GM12878 (cell line): ENCODE measurements around the gene KANSL3. TPM values are rescaled to one million over a fixed set of nuclear protein-coding genes. Genes with fewer than 3 reads are reported as not detected.

Source experiments
- ATAC-seq: fragments of 200-7000 bp; cut with Tn5 transposase; 3 replicates; pipeline ENCODE4 v1.9.1; 2020; ENCODE audit warnings: mild to moderate bottlenecking, moderate library complexity
- BruUV-seq: library from RNA; stranded (reverse); fragments of 400-500 nt; replicated peaks from 2 replicates; lab custom pipeline; 2021; lab: Mats Ljungman, UMichigan
- CTCF ChIA-PET: fragments of 300-600 bp; sonication (Branson Sonifier 250); formaldehyde crosslinking; extraction: SDS; loops from one replicate; lab custom pipeline; 2021; ENCODE audit warnings: inconsistent platforms; lab: Yijun Ruan, JAX
- POLR2A ChIA-PET: fragments of 350-600 bp; formaldehyde crosslinking; extraction: SDS; loops from one replicate; lab custom pipeline; 2021; ENCODE audit warnings: inconsistent platforms; lab: Charles Lee
- RAD21 ChIA-PET: fragments of 300-600 bp; sonication (Branson Sonifier 250); formaldehyde crosslinking; loops from one replicate; lab custom pipeline; 2023; ENCODE audit warnings: antibody characterized with exemption; ENCODE audit not compliant: unreplicated experiment; lab: Charles Lee
- SMC1A ChIA-PET: fragments of 300-600 bp; sonication (Branson Sonifier 250); formaldehyde crosslinking; loops from one replicate; lab custom pipeline; 2023; ENCODE audit not compliant: unreplicated experiment, uncharacterized antibody; lab: Charles Lee
- DNase-seq: peaks from one replicate; pipeline ENCODE4 v3.0.0-alpha.2; 2011; ENCODE audit warnings: low read depth, low spot score
- FAIRE-seq: peaks from 3 replicates; lab custom pipeline; 2011; peaks lifted over from hg19 to GRCh38; lab: Jason Lieb, UNC
- H2AFZ ChIP-seq: 2 replicates; pipeline ENCODE4 v1.6.0; 2011; ENCODE audit warnings: low read depth, low read length, control low read depth; ENCODE audit not compliant: control insufficient read depth
- H3K27ac ChIP-seq: 2 replicates; pipeline ENCODE4 v1.5.1; 2011; ENCODE audit warnings: control low read depth; ENCODE audit not compliant: control insufficient read depth, insufficient read depth
- H3K27me3 ChIP-seq, 2 experiments: replicated peaks in 1 of 2; 2 replicates each; pipeline versions ENCODE4 v1.6.0 to v1.6.1; 2011; ENCODE audit warnings: low read length in 1 of 2; ENCODE audit not compliant: control insufficient read depth in 2 of 2, insufficient read depth in 2 of 2
- H3K36me3 ChIP-seq, 2 experiments: 2 replicates each; pipeline ENCODE4 v1.5.1; 2011; ENCODE audit warnings: low read length in 1 of 2; ENCODE audit not compliant: control insufficient read depth in 2 of 2, insufficient read depth in 2 of 2
- H3K4me1 ChIP-seq: 2 replicates; pipeline ENCODE4 v1.6.1; 2011; ENCODE audit warnings: mild to moderate bottlenecking, low read length, moderate library complexity, mixed read lengths; ENCODE audit not compliant: control insufficient read depth, insufficient read depth
- H3K4me2 ChIP-seq: 2 replicates; pipeline ENCODE4 v1.6.0; 2011; ENCODE audit warnings: control low read depth; ENCODE audit not compliant: control insufficient read depth, insufficient read depth
- H3K4me3 ChIP-seq: fragments of 200-600 bp; sonication (generic); 2 replicates; pipeline ENCODE4 v1.5.1; 2016
- H3K79me2 ChIP-seq: 2 replicates; pipeline ENCODE4 v1.6.0; 2011; ENCODE audit warnings: low read length; ENCODE audit not compliant: control insufficient read depth, insufficient read depth
- H3K9ac ChIP-seq: 2 replicates; pipeline ENCODE4 v1.8.0; 2011; ENCODE audit warnings: low read length, control low read depth, mixed read lengths; ENCODE audit not compliant: control insufficient read depth, insufficient read depth
- H3K9me3 ChIP-seq: replicated peaks from 3 replicates; pipeline ENCODE4 v1.5.1; 2011; ENCODE audit warnings: mild to moderate bottlenecking, low read length; ENCODE audit not compliant: control insufficient read depth, insufficient read depth
- H4K20me1 ChIP-seq: 2 replicates; pipeline ENCODE4 v1.6.0; 2011; ENCODE audit not compliant: control insufficient read depth, insufficient read depth
- CBFB ChIP-seq: IDR thresholded peaks from 2 replicates; pipeline ENCODE4 v1.6.1; 2016; ENCODE audit warnings: antibody characterized with exemption, low read depth
- CHD1 ChIP-seq: IDR thresholded peaks from 2 replicates; pipeline ENCODE4 v1.6.1; 2012; ENCODE audit warnings: low read depth, low read length, improper control_type of control experiment
- CHD2 ChIP-seq: IDR thresholded peaks from 2 replicates; pipeline ENCODE4 v1.6.1; 2011; ENCODE audit warnings: low read depth, low read length, improper control_type of control experiment, borderline replicate concordance
- FOS ChIP-seq: IDR thresholded peaks from 3 replicates; pipeline ENCODE4 v1.6.1; 2011; ENCODE audit warnings: borderline replicate concordance; ENCODE audit not compliant: insufficient read length; ENCODE audit errors: extremely low read depth
- GABPA ChIP-seq: IDR thresholded peaks from 2 replicates; pipeline ENCODE4 v1.6.1; 2014; ENCODE audit warnings: antibody characterized with exemption, low read depth, mild to moderate bottlenecking, inconsistent platforms
- IKZF1 ChIP-seq: fragments of 450-650 bp; conservative IDR thresholded peaks from 2 replicates; pipeline ENCODE4 v1.6.1; 2017; ENCODE audit warnings: antibody characterized with exemption, mild to moderate bottlenecking
- JUNB ChIP-seq: IDR thresholded peaks from 2 replicates; pipeline ENCODE4 v1.6.1; 2016; ENCODE audit warnings: antibody characterized with exemption, mild to moderate bottlenecking
- KDM1A ChIP-seq: fragments of 200-600 bp; sonication (generic); IDR thresholded peaks from 2 replicates; pipeline ENCODE4 v1.6.1; 2016; ENCODE audit warnings: borderline replicate concordance
- MTA3 ChIP-seq: IDR thresholded peaks from 2 replicates; pipeline ENCODE4 v1.6.1; 2012; ENCODE audit warnings: low read length, inconsistent platforms, borderline replicate concordance
- MYB ChIP-seq: fragments of 150-350 bp; IDR thresholded peaks from 2 replicates; pipeline ENCODE4 v1.6.1; 2014; ENCODE audit warnings: mild to moderate bottlenecking, low read depth, low read length, borderline replicate concordance
- NR2C2 ChIP-seq: IDR thresholded peaks from 2 replicates; pipeline ENCODE4 v1.6.1; 2011; ENCODE audit warnings: borderline replicate concordance, low read depth; ENCODE audit not compliant: control insufficient read depth, insufficient read length
- POLR2AphosphoS5 ChIP-seq: IDR thresholded peaks from 2 replicates; pipeline ENCODE4 v1.6.1; 2011; ENCODE audit warnings: mild to moderate bottlenecking, low read length, inconsistent platforms
- POU2F2 ChIP-seq: IDR thresholded peaks from 3 replicates; pipeline ENCODE4 v1.6.1; 2011; ENCODE audit warnings: low read depth, mild to moderate bottlenecking, low read length, borderline replicate concordance
- RBBP5 ChIP-seq: fragments of 200-600 bp; sonication (generic); conservative IDR thresholded peaks from 2 replicates; pipeline ENCODE4 v1.6.1; 2016
- SMARCA5 ChIP-seq: fragments of 450-650 bp; IDR thresholded peaks from 2 replicates; pipeline ENCODE4 v1.6.1; 2017; ENCODE audit warnings: mild to moderate bottlenecking
- SUZ12 ChIP-seq: fragments of 200-600 bp; sonication (generic); IDR thresholded peaks from one replicate; pipeline ENCODE4 v1.6.1; 2018; ENCODE audit warnings: antibody characterized with exemption, mild to moderate bottlenecking; ENCODE audit not compliant: unreplicated experiment
- WGBS: methylation state at CpG from one replicate; pipeline ENCODE4 v1.1.6; 2016; ENCODE audit warnings: low lambda C conversion rate; ENCODE audit not compliant: insufficient replicate concordance, insufficient coverage; ENCODE audit errors: missing lambda C conversion rate; 5-methylcytosine and 5-hydroxymethylcytosine counted together
- in situ Hi-C: fragments of 300-500 bp; cut with MboI; formaldehyde crosslinking; loops from 9 replicates; pipeline ENCODE4 v1.14.3; 2018; ENCODE audit warnings: mixed read lengths
- intact Hi-C: fragments of 100-400 bp; cut with micrococcal nuclease; formaldehyde crosslinking; loops from one replicate; pipeline ENCODE4 v1.14.2; 2022; ENCODE audit not compliant: unreplicated experiment
- polyA plus RNA-seq, 11 experiments: library from polyadenylated mRNA; depleted of rRNA in 4 of 11; unstranded in 6 of 11; stranded (reverse) in 5 of 11; fragments of >200 nt; fragmentation: Nextera tagmentation in 4 of 11; fragmentation: Illumina TruSeq in 1 of 11; extraction: Ambion mirVana in 4 of 11; extraction: Trizol in 1 of 11; gene quantifications; 1 replicate in 1 of 11; 2 replicates in 10 of 11; pipeline versions ENCODE4 v1.2.1 to v1.2.3, GENCODE V29; 2011 to 2016; ENCODE audit warnings: inconsistent platforms in 2 of 11, missing spikeins in 2 of 11, low read depth in 1 of 11
- total RNA-seq, 4 experiments: library from RNA; depleted of rRNA in 3 of 4; stranded (reverse); fragments of >200 nt in 3 of 4; fragmentation: Illumina TruSeq in 1 of 4; extraction: Trizol in 1 of 4; gene quantifications; 2 replicates each; pipeline versions ENCODE4 v1.2.1 to v1.2.3, GENCODE V29; 2013 to 2021
- TF ChIP-seq, protein P1 (sequence below): IDR thresholded peaks from 2 replicates; pipeline ENCODE4 v1.6.1; 2012; ENCODE audit warnings: low read length, inconsistent platforms
- TF ChIP-seq, protein P2 (sequence below): fragments of 450-650 bp; IDR thresholded peaks from 2 replicates; pipeline ENCODE4 v1.6.1; 2017; ENCODE audit warnings: low read depth, mild to moderate bottlenecking, moderate library complexity
- TF ChIP-seq, protein P3 (sequence below): fragments of 450-650 bp; IDR thresholded peaks from 2 replicates; pipeline ENCODE4 v1.6.1; 2014; ENCODE audit warnings: mild to moderate bottlenecking
- TF ChIP-seq, protein P4 (sequence below): fragments of 450-650 bp; formaldehyde crosslinking; IDR thresholded peaks from 2 replicates; pipeline ENCODE4 v1.4.0; 2020; ENCODE audit warnings: mild to moderate bottlenecking, moderate library complexity

Gene KANSL3
- total and polyA plus RNA-seq, 10 of the 15 experiments (the other 5 are each of a cell fraction or from before 2014, with no cell fraction given) = 5.6 to 25.9 (median 16.7) TPM

DNA sequence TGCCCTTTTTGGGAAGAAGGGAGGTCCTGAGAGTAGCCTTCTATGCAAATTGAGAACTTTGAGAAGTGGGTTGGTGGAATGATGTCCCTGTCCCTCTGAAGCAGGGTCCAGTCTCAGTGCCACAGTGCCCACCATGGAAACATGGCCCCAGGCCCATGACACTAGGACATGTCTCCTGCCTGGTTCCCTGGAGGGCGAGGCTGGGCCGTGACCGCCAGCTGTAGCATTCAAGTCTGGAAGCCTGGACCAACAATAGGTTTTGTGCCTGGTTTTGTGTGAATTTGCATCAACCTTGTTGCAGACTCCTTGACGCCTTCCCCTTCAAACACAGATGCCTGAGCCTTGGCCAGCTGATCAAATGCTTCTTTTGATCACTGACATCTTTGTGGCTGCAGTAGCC, 74.1 kb downstream of the KANSL3 start:
- BruUV-seq = no TSS peak
- ATAC-seq (no peak), FAIRE-seq (no peak), DNase-seq (no peak)
- H4K20me1 ChIP-seq = no peaks in the 10 kb centered on the region
- CTCF ChIA-PET = no interaction called here
- no peak overlapping the region for H3K27ac ChIP-seq
- no peaks in the 10 kb centered on the region for H3K27me3 ChIP-seq
- H3K4me1 ChIP-seq = no peaks in the 10 kb centered on the region
- no peaks in the 10 kb centered on the region for H3K79me2 ChIP-seq
- SMC1A ChIA-PET = no interaction called here
- H3K4me2 ChIP-seq = no peak overlapping the region
- no peak overlapping the region for H3K4me3 ChIP-seq
- TF ChIP-seq IKZF1 (no peak), CHD2 (no peak), GABPA (no peak), NR2C2 (no peak), KDM1A (no peak), POLR2AphosphoS5 (no peak), MYB (no peak), CHD1 (no peak), SUZ12 (no peak), POU2F2 (no peak), RBBP5 (no peak), SMARCA5 (no peak), CBFB (no peak), JUNB (no peak), FOS (no peak), MTA3 (no peak)
- TF ChIP-seq, protein P1, sequence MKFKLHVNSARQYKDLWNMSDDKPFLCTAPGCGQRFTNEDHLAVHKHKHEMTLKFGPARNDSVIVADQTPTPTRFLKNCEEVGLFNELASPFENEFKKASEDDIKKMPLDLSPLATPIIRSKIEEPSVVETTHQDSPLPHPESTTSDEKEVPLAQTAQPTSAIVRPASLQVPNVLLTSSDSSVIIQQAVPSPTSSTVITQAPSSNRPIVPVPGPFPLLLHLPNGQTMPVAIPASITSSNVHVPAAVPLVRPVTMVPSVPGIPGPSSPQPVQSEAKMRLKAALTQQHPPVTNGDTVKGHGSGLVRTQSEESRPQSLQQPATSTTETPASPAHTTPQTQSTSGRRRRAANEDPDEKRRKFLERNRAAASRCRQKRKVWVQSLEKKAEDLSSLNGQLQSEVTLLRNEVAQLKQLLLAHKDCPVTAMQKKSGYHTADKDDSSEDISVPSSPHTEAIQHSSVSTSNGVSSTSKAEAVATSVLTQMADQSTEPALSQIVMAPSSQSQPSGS = no peak
- TF ChIP-seq, protein P2, sequence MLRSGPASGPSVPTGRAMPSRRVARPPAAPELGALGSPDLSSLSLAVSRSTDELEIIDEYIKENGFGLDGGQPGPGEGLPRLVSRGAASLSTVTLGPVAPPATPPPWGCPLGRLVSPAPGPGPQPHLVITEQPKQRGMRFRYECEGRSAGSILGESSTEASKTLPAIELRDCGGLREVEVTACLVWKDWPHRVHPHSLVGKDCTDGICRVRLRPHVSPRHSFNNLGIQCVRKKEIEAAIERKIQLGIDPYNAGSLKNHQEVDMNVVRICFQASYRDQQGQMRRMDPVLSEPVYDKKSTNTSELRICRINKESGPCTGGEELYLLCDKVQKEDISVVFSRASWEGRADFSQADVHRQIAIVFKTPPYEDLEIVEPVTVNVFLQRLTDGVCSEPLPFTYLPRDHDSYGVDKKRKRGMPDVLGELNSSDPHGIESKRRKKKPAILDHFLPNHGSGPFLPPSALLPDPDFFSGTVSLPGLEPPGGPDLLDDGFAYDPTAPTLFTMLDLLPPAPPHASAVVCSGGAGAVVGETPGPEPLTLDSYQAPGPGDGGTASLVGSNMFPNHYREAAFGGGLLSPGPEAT = no peak
- TF ChIP-seq, protein P3, sequence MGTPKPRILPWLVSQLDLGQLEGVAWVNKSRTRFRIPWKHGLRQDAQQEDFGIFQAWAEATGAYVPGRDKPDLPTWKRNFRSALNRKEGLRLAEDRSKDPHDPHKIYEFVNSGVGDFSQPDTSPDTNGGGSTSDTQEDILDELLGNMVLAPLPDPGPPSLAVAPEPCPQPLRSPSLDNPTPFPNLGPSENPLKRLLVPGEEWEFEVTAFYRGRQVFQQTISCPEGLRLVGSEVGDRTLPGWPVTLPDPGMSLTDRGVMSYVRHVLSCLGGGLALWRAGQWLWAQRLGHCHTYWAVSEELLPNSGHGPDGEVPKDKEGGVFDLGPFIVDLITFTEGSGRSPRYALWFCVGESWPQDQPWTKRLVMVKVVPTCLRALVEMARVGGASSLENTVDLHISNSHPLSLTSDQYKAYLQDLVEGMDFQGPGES = no peak
- TF ChIP-seq, protein P4, sequence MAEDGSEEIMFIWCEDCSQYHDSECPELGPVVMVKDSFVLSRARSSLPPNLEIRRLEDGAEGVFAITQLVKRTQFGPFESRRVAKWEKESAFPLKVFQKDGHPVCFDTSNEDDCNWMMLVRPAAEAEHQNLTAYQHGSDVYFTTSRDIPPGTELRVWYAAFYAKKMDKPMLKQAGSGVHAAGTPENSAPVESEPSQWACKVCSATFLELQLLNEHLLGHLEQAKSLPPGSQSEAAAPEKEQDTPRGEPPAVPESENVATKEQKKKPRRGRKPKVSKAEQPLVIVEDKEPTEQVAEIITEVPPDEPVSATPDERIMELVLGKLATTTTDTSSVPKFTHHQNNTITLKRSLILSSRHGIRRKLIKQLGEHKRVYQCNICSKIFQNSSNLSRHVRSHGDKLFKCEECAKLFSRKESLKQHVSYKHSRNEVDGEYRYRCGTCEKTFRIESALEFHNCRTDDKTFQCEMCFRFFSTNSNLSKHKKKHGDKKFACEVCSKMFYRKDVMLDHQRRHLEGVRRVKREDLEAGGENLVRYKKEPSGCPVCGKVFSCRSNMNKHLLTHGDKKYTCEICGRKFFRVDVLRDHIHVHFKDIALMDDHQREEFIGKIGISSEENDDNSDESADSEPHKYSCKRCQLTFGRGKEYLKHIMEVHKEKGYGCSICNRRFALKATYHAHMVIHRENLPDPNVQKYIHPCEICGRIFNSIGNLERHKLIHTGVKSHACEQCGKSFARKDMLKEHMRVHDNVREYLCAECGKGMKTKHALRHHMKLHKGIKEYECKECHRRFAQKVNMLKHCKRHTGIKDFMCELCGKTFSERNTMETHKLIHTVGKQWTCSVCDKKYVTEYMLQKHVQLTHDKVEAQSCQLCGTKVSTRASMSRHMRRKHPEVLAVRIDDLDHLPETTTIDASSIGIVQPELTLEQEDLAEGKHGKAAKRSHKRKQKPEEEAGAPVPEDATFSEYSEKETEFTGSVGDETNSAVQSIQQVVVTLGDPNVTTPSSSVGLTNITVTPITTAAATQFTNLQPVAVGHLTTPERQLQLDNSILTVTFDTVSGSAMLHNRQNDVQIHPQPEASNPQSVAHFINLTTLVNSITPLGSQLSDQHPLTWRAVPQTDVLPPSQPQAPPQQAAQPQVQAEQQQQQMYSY (CRISPR knock-in tag) = no peak
- no peaks in the 10 kb centered on the region for H3K36me3 ChIP-seq
- RAD21 ChIA-PET = no interaction called here
- intact Hi-C loops (no loop called here), in situ Hi-C loops (loop anchor here (5.0 kb wide), 1 partner anchor 152 kb away; no protein-coding TSS in a partner anchor)
- H3K9me3 ChIP-seq = no peaks in the 10 kb centered on the region; the same call in 2 of the 3 replicates
- no peak overlapping the region for H2AFZ ChIP-seq
- POLR2A ChIA-PET = no interaction called here
- 28% methylated on average over 4 of the region's 4 CpGs for WGBS
- no peak overlapping the region for H3K9ac ChIP-seq
